Naive thymus-derived CD4-positive, alpha-beta T cell (primary cell): Measurements from ENCODE around the gene PTGIS. TPM values are rescaled to one million over a fixed set of nuclear protein-coding genes. Genes with fewer than 3 reads are reported as not detected.
A peak's percentile ranks its signal among the peaks of the same experiment; 100 is the strongest.

Experiments used
- ATAC-seq: fragments of 150-1000 bp; cut with Tn5 transposase; 2 replicates; pipeline ENCODE4 v1.10.0; 2021; ENCODE audit warnings: mild to moderate bottlenecking, moderate library complexity
- CTCF ChIA-PET: fragments of 350-600 bp; sonication (Branson Sonifier 250); formaldehyde crosslinking; loops from one replicate; lab custom pipeline; 2021; ENCODE audit warnings: antibody characterized with exemption; lab: Charles Lee
- POLR2A ChIA-PET: fragments of 350-600 bp; sonication (Branson Sonifier 250); formaldehyde crosslinking; loops from one replicate; lab custom pipeline; 2021; ENCODE audit warnings: antibody characterized with exemption, inconsistent platforms; lab: Charles Lee
- DNase-seq, 9 donors: peaks; one replicate each; pipeline versions ENCODE4 v3.0.0 to v3.0.0-alpha.2; 2020 to 2022; ENCODE audit warnings: mixed read lengths in 1 of 9
- H3K27ac ChIP-seq: one replicate; pipeline ENCODE4 v1.7.0; 2013; ENCODE audit warnings: mild to moderate bottlenecking, low read depth, low read length, moderate library complexity
- H3K27me3 ChIP-seq, 2 donors: one replicate each; pipeline ENCODE4 v1.7.0; 2013; ENCODE audit warnings: low read length in 2 of 2, mild to moderate bottlenecking in 2 of 2, moderate library complexity in 2 of 2; ENCODE audit not compliant: control insufficient read depth in 2 of 2, insufficient read depth in 2 of 2
- H3K36me3 ChIP-seq, 3 experiments: 1 replicate in 2 of 3; 2 replicates in 1 of 3; pipeline ENCODE4 v1.7.0; 2013; ENCODE audit warnings: low read length in 3 of 3, mild to moderate bottlenecking in 3 of 3, moderate library complexity in 1 of 3; ENCODE audit not compliant: insufficient read depth in 3 of 3, control insufficient read depth in 2 of 3
- H3K4me1 ChIP-seq, 2 donors: one replicate each; pipeline ENCODE4 v1.7.0; 2013; ENCODE audit warnings: low read length in 2 of 2, mild to moderate bottlenecking in 2 of 2, moderate library complexity in 1 of 2; ENCODE audit not compliant: control insufficient read depth in 2 of 2, insufficient read depth in 2 of 2
- H3K4me3 ChIP-seq: 2 replicates; pipeline ENCODE4 v1.7.0; 2013; ENCODE audit warnings: mild to moderate bottlenecking, low read length
- H3K9me3 ChIP-seq, 3 experiments: 1 replicate in 2 of 3; 2 replicates in 1 of 3; pipeline ENCODE4 v1.7.0; 2013; ENCODE audit warnings: low read length in 3 of 3; ENCODE audit not compliant: control insufficient read depth in 2 of 3
- H3K27ac Mint-ChIP-seq, 9 donors: one replicate each; pipeline ENCODE4 v1.8.0; 2020 to 2022; ENCODE audit warnings: mixed read lengths in 9 of 9, mild to moderate bottlenecking in 8 of 9, moderate library complexity in 5 of 9, inconsistent platforms in 2 of 9
- H3K27me3 Mint-ChIP-seq, 5 donors: one replicate each; pipeline ENCODE4 v1.8.0; 2021 to 2022; ENCODE audit warnings: mixed read lengths in 5 of 5, mild to moderate bottlenecking in 1 of 5
- H3K36me3 Mint-ChIP-seq, 5 donors: one replicate each; pipeline ENCODE4 v1.8.0; 2020 to 2022; ENCODE audit warnings: mixed read lengths in 5 of 5, mild to moderate bottlenecking in 3 of 5, inconsistent platforms in 1 of 5
- H3K4me1 Mint-ChIP-seq, 7 donors: one replicate each; pipeline ENCODE4 v1.8.0; 2020 to 2022; ENCODE audit warnings: mixed read lengths in 7 of 7, mild to moderate bottlenecking in 3 of 7, inconsistent platforms in 1 of 7
- H3K4me3 Mint-ChIP-seq, 10 donors: one replicate each; pipeline ENCODE4 v1.8.0; 2020 to 2022; ENCODE audit warnings: mild to moderate bottlenecking in 10 of 10, mixed read lengths in 10 of 10, moderate library complexity in 6 of 10, inconsistent platforms in 2 of 10
- H3K9me3 Mint-ChIP-seq, 11 donors: one replicate each; pipeline ENCODE4 v1.8.0; 2020 to 2022; ENCODE audit warnings: mixed read lengths in 11 of 11, mild to moderate bottlenecking in 4 of 11, inconsistent platforms in 1 of 11, moderate library complexity in 1 of 11
- intact Hi-C, 2 donors: fragments of 100-400 bp; cut with micrococcal nuclease; formaldehyde crosslinking; loops; one replicate each; pipeline ENCODE4 v1.15.1; 2023
- polyA plus RNA-seq, 2 donors: library from polyadenylated mRNA; unstranded; fragments of 300-500 nt; fragmentation: Illumina TruSeq; gene quantifications; one replicate each; pipeline ENCODE4 v1.2.3, GENCODE V29; 2021
- total RNA-seq, 6 experiments: library from RNA in 5 of 6; stranded (reverse) in 5 of 6; gene quantifications; 1 replicate in 5 of 6; 2 replicates in 1 of 6; pipeline ENCODE4 v1.2.3 and lab custom pipeline; 2021 to 2026

The PTGIS gene
- total and polyA plus RNA-seq, 7 experiments from 2014 or later: 12.5 TPM; not detected in 6

DNA sequence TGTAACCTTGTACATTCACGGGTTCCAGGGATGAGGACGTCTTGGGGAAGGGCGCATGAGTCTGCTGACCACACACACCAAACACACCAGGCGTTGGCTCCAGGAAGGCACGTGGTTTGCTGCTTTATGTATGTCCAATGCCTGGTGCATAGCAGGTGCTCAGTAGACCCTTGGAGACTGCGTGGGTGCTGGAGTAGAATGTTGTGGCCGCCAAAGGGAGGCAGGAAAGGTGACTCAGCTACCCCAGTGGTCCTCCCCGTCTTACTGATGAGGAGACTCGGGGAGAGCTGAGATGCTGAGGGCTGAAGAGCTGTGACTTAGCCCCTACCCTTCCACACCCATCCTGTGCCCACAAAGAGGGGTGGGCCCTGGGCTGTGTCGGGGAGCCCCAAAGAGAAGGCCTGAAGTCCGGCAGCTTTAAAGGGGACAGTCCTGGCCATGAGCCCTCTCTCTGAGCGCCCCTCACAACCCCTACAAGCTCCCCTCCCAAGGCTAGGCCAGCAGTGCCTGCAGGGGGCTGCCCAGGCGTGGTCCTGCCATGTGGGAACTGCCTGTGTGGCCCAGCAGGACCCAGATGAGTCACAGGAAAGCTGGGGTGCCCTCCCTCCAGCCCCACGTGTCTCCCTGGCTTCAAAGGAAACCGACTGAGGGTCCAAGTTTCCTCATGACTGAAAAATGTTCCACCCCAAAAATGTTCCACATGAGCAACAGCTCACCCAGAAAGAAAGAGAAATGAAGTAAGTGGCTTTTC is 28.0 kb upstream of the PTGIS start:
- Histone ChIP-seq H3K27me3 (no peaks in the 10 kb centered on the region), H3K4me1 (peaks cover 0 to 38% of the 10 kb centered on the region in 2 donors), H3K9me3 (no peaks in the 10 kb centered on the region), H3K4me3 (no peak overlapping the region), H3K36me3 (no peaks in the 10 kb centered on the region), H3K27ac (no peak overlapping the region)
- DNase-seq: peak in 1 of 9 donors; percentile 83
- peaks cover 0 to 56% (median 0%) of the 10 kb centered on the region in 5 donors for H3K36me3 Mint-ChIP-seq
- ATAC-seq: peak; percentile 31
- CTCF ChIA-PET: interaction anchor here (0.6 kb wide), 2 partner anchors 8 to 70 kb away, joined by 3 to 6 read pairs; no protein-coding TSS in a partner anchor
- peaks cover 0 to 13% (median 4%) of the 10 kb centered on the region in 5 donors for H3K27me3 Mint-ChIP-seq
- peaks cover 0 to 18% (median 0%) of the 10 kb centered on the region in 11 donors for H3K9me3 Mint-ChIP-seq
- H3K4me1 Mint-ChIP-seq: peaks cover 0 to 84% (median 4%) of the 10 kb centered on the region in 7 donors
- peak overlapping the region in 1 of 10 donors; percentile 85 for H3K4me3 Mint-ChIP-seq
- intact Hi-C loops: loop anchor here in 1 of 2 donors (2.0 to 10.0 kb wide), 4 partner anchors 19 to 919 kb away; partner anchors contain the start of genes PTPN1 and ZNFX1
- POLR2A ChIA-PET: no interaction called here
- peak overlapping the region in 1 of 9 donors; percentile 97 for H3K27ac Mint-ChIP-seq

DNA sequence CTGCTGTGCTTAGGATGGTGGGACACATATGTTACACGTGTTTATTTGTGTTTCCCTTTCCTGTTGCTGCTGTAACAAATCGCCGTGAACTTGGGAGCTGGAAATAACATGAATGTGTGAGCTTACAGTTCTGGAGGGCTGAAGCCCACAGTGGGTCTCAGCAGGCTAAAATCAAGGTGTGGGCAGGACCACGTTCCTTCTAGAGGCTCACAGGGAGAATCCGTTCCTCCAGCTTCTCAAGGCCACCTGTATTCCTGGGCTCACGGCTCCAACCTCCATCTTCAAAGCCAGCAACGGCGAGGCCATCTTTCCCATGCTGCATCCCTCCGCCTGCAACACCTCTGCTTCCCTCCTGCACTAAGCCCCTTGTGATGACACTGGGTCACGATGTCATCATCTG is 27.4 kb upstream of the PTGIS start:
- Mint-ChIP-seq H3K4me3 (peak overlapping the region in 1 of 10 donors; percentile 85), H3K4me1 (peaks cover 0 to 85% (median 4%) of the 10 kb centered on the region in 7 donors), H3K27ac (peak overlapping the region in 1 of 9 donors; percentile 97), H3K36me3 (peaks cover 0 to 56% (median 0%) of the 10 kb centered on the region in 5 donors), H3K9me3 (peaks cover 0 to 19% (median 0%) of the 10 kb centered on the region in 11 donors), H3K27me3 (peaks cover 0 to 13% (median 4%) of the 10 kb centered on the region in 5 donors)
- H3K27me3 ChIP-seq: no peaks in the 10 kb centered on the region
- no peaks in the 10 kb centered on the region for H3K36me3 ChIP-seq
- H3K4me1 ChIP-seq: peaks cover 0 to 38% of the 10 kb centered on the region in 2 donors
- intact Hi-C loops: loop anchor here in 1 of 2 donors (2.0 to 10.0 kb wide), 4 partner anchors 19 to 919 kb away; partner anchors contain the start of genes PTPN1 and ZNFX1
- H3K9me3 ChIP-seq: no peaks in the 10 kb centered on the region
- ChIA-PET CTCF (no interaction called here), POLR2A (no interaction called here)
- H3K27ac ChIP-seq: no peak overlapping the region
- DNase-seq (no peak), ATAC-seq (no peak)
- no peak overlapping the region for H3K4me3 ChIP-seq

DNA sequence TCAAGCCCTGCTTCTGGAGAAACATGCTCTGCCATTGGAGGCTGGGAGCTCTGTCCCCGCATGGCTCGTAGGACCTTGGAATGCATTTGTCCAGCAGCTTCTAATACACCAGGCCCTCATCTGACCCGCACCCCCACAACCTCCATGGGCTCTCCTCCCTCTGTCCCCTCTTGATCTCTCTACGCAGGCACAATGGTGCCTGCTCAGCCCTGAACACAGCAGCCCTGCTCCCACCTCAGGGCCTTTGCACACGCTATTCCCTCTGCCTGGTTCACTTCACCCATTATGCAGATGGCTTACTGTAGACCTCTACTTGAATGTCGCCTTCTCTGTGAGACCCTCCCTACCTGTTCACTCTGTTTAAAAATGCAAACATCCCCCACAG is 27.0 kb upstream of the PTGIS start:
- Mint-ChIP-seq H3K4me3 (peak overlapping the region in 1 of 10 donors; percentile 85), H3K36me3 (peaks cover 0 to 57% (median 0%) of the 10 kb centered on the region in 5 donors), H3K27ac (peak overlapping the region in 1 of 9 donors; percentile 97), H3K4me1 (peaks cover 0 to 85% (median 4%) of the 10 kb centered on the region in 7 donors), H3K27me3 (peaks cover 0 to 13% (median 4%) of the 10 kb centered on the region in 5 donors), H3K9me3 (peaks cover 0 to 24% (median 0%) of the 10 kb centered on the region in 11 donors)
- Histone ChIP-seq H3K27ac (no peak overlapping the region), H3K27me3 (no peaks in the 10 kb centered on the region), H3K36me3 (no peaks in the 10 kb centered on the region), H3K4me3 (no peak overlapping the region), H3K4me1 (peaks cover 0 to 38% of the 10 kb centered on the region in 2 donors), H3K9me3 (no peaks in the 10 kb centered on the region)
- ChIA-PET POLR2A (no interaction called here), CTCF (interaction anchor here (1.0 kb wide), 1 partner anchor 9 kb away, joined by 3 read pairs; no protein-coding TSS in a partner anchor)
- ATAC-seq (no peak), DNase-seq (no peak)
- intact Hi-C loops: loop anchor here in 1 of 2 donors (2.0 to 10.0 kb wide), 6 partner anchors 18 to 1807 kb away; partner anchors contain the start of genes PTPN1 and ZNFX1

DNA sequence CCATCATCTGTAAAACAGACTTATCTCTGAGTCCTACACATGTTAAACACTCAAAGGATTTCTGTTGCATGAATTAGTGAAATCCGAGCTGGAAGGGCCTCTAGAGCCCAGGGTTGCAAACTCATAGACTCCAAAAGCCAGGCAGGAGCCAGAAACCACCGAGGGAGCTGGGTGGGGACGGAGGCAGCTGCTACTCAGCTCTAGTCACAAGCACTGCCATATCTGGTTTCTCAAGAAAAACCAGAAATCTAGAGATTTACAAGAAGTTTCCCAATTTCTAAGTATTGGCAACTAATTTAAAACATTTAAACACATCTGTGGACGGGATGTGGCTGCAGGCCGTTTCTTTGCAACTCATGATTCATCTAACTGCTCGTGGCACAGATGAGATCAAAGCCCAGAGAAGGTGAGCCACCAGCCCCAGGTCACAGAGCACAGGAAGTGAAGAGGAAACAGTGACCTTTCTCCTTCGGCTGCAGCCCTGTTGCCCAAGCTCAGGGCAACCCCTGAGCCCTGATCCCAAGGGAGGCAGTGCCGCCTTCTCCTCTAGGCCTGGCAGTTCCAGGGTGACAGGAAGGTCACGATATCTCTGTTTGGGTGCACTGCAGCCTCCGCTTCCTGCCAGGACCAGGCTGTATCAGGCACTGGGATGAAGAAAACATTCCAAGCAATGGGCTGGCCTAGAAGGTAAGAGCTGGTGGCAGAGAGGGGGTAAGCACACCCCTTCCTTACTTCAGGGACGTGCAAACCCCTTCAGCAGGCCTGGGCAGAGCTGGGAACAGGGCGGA is 26.4 kb upstream of the PTGIS start:
- Histone ChIP-seq H3K9me3 (no peaks in the 10 kb centered on the region), H3K4me3 (no peak overlapping the region), H3K27ac (no peak overlapping the region), H3K4me1 (peaks cover 0 to 38% of the 10 kb centered on the region in 2 donors), H3K27me3 (no peaks in the 10 kb centered on the region), H3K36me3 (no peaks in the 10 kb centered on the region)
- H3K27ac Mint-ChIP-seq: peak overlapping the region in 1 of 9 donors; percentile 97
- DNase-seq (peak in 1 of 9 donors; percentile 76), ATAC-seq (no peak)
- H3K4me3 Mint-ChIP-seq: peak overlapping the region in 1 of 10 donors; percentile 85
- H3K36me3 Mint-ChIP-seq: peaks cover 0 to 58% (median 0%) of the 10 kb centered on the region in 5 donors
- CTCF ChIA-PET: interaction anchor here (1.0 kb wide), 1 partner anchor 9 kb away, joined by 3 read pairs; no protein-coding TSS in a partner anchor
- H3K27me3 Mint-ChIP-seq: peaks cover 0 to 13% (median 4%) of the 10 kb centered on the region in 5 donors
- intact Hi-C loops: loop anchor here in 1 of 2 donors (2.0 to 10.0 kb wide), 6 partner anchors 18 to 1808 kb away; partner anchors contain the start of genes PTPN1 and ZNFX1
- H3K4me1 Mint-ChIP-seq: peaks cover 0 to 86% (median 4%) of the 10 kb centered on the region in 7 donors
- H3K9me3 Mint-ChIP-seq: peaks cover 0 to 26% (median 0%) of the 10 kb centered on the region in 11 donors
- POLR2A ChIA-PET: no interaction called here

DNA sequence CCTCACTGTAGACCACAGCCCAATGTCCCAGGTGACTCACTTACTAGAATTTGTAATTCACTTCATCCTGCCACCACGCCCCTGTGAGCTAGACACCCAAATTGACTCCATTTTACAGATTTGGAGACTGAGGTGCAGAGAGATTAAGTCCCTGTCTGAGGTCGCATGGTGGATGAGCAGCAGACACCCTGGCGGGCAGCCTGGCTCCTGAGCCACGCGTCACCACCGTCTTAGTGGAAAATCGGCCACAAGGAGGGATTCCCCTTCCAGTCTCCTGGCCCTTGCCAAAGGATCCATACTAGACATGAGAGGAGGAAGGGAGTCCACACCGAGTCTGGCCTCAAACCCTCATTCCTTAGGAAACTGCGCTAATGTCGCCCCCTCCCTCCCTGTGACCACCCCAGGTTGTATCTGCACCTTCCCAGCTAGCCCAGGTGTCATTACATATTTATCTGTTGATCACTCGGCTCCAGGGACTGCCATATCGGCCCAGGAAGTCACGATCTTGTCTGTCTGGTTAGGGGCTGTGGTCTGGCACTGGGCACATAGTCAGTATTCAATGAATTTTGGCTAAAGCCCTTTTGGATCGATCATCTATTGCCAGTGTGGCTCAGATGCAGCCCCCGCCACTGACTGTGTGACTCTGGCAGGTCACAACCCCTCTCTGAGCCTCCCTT is 25.7 kb upstream of the PTGIS start:
- POLR2A ChIA-PET: no interaction called here
- Mint-ChIP-seq H3K4me3 (peak overlapping the region in 1 of 10 donors; percentile 85), H3K27ac (peak overlapping the region in 1 of 9 donors; percentile 97), H3K4me1 (peaks cover 0 to 87% (median 4%) of the 10 kb centered on the region in 7 donors), H3K9me3 (peaks cover 0 to 26% (median 0%) of the 10 kb centered on the region in 11 donors), H3K27me3 (peaks cover 0 to 13% (median 4%) of the 10 kb centered on the region in 5 donors), H3K36me3 (peaks cover 0 to 59% (median 0%) of the 10 kb centered on the region in 5 donors)
- H3K27ac ChIP-seq: no peak overlapping the region
- no peak overlapping the region for H3K4me3 ChIP-seq
- DNase-seq (no peak), ATAC-seq (no peak)
- CTCF ChIA-PET: no interaction called here
- intact Hi-C loops: loop anchor here in 1 of 2 donors (2.0 to 10.0 kb wide), 6 partner anchors 17 to 1809 kb away; partner anchors contain the start of genes PTPN1 and ZNFX1
- H3K36me3 ChIP-seq: no peaks in the 10 kb centered on the region
- peaks cover 0 to 38% of the 10 kb centered on the region in 2 donors for H3K4me1 ChIP-seq
- H3K27me3 ChIP-seq: no peaks in the 10 kb centered on the region
- no peaks in the 10 kb centered on the region for H3K9me3 ChIP-seq
